ENCODE data around the gene PRPF38A.
A peak's percentile ranks its signal among the peaks of the same experiment; 100 is the strongest.
"Not testable (repeated sequence)": the region's sequence is repeated elsewhere in the genome, so short reads cannot be mapped to it uniquely, and the experiment has no call there.

The PRPF38A gene

GRCh38 chr1:52404116-52404974 is at the start of gene PRPF38A, which contains the start of gene ORC1:
PRPF38A (plus strand) TSS chr1:52404602; CDS start chr1:52404750, 148 bp downstream.
ORC1 (minus strand) TSS chr1:52404423; CDS start chr1:52402223, 2,200 bp downstream.
- DNase-seq, result peak; percentile 96

- DNase-seq, result no peak
Measured at GRCh38 chr1:52355436-52355835, 49.0 kb upstream of the PRPF38A start.

DNA sequence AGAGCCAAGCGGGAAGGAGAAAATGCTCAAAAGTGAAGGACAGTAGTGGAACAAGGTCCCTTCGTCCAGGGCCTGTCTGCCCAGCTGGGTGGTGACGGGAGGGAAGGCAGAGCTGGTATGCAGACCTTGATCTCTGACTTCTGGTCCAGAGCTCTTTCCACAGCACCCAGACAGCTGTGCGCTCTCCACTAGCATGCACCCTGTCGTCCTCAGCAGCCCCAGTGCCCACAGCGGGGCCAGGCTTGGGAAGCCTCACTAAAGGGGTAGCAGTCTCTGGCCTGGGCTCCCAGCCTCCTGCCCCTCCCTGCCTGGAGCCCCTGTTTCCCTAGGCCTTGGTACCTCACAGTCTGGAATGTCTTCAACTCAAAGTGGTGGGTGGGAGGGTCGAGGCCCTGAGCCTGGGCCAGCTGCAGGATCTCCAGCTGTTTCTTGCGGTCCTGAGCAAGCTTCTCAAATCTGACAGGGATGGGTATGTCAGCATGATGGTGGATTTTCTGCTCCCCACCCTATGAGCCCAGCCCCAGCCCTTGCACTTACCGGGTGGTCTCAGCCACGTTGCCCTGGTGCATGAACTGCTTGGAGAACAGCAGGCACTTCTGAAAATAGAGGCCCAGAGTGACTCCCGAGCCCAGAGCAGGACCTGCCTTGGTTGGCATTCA is 48.4 kb upstream of the PRPF38A start:
- no peak for DNase-seq

- DNase-seq, result no peak
Measured at GRCh38 chr1:52356818-52357355, 47.5 kb upstream of the PRPF38A start.

DNA sequence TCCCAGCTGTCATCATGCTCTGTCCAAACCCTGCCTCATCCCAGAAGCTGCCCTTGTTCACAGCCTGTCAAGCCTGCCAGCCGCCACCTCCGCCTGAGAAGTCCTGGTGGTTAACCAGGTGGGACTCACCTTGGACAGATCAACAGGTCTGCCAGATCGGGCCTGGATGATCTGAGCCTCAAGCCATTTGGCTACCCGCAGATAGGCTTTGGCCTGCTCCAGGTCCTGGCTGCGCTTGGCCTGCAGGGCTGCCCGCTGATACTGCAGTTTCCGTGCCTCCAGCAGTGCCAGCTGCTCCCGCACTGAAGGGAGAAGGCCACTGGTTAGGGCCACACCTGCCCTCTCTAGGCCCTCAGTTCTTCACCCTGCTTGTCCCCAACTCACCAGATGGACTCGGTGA is 47.0 kb upstream of the PRPF38A start:
- no peak for DNase-seq

DNA sequence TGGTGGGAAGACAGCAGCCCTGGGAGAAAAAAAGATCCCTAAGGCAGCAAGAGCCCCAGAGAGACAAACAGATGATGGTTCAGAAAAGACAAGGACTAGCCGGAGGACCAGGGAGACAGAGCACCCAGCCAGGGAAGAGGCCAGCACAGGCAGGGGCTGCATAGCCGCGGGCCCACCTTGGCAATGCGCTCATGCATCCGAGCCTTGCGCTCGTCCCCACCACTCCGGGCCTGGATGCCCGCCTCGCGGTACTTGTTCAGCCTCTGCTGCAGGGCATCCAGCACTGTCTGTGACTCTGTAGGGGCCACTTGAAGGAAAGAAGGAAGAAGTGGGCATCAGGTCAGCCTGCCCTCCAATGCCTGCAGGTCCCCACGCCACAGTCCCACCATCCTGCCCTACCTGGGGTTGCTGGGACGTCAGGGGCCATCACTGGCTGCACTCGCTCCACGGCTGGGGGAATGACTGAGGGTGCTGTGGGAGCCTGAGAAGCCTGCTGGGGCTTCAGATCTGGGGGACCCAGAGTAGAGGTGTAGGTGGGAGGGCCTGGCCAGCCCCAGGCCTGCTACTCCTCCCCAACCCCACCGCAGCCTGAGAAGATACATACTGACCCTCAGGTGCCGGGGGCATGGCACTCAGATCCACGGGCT is 45.4 kb upstream of the PRPF38A start:
- no peak for DNase-seq

DNA sequence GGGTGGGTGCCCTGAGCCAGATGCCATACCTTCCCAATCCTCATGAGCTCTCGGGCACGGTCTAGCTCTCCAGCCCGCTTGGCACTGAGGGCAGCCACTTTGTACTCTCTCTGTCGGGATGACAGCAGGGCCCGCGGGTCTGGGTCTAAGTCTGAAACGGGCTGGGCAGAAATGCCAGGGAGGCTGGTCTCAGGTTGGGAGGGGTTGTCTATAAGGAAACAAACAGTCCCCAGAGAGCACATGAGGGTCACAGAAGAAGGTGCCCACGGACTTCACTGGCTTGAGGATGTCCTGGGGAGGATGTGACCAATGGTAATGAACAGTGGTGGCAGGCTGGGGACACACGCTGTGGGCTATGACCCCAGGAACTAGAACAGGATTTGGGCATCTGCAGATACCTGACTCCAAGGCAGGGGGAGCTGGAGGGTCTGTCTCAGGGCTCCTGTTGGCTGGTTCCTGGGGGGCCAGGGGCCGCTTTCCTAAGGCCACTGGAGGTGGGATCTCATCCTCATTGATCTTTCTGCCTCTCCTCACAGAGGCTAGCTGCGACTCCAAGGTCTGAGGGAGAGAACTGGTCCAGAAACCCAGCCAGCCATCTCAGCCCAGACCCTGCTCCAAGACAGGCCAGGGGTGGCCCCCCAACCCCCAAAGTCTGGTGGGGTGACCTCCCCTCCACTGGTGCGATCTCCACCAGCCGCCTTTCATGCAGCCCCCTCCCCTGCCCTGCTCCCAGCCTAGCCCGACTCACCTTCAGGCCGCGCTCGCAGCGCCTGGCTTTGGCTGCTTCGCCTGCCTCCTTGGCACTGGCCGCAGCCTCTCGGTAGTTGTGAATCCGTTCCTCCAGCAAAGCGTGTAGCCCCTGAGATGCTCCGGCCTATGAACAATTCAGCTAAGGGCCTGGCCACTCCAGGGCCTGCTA is 44.5 kb upstream of the PRPF38A start:
- no peak for DNase-seq

- no peak for DNase-seq
Measured at GRCh38 chr1:52360595-52360968, 43.8 kb upstream of the PRPF38A start.

DNA sequence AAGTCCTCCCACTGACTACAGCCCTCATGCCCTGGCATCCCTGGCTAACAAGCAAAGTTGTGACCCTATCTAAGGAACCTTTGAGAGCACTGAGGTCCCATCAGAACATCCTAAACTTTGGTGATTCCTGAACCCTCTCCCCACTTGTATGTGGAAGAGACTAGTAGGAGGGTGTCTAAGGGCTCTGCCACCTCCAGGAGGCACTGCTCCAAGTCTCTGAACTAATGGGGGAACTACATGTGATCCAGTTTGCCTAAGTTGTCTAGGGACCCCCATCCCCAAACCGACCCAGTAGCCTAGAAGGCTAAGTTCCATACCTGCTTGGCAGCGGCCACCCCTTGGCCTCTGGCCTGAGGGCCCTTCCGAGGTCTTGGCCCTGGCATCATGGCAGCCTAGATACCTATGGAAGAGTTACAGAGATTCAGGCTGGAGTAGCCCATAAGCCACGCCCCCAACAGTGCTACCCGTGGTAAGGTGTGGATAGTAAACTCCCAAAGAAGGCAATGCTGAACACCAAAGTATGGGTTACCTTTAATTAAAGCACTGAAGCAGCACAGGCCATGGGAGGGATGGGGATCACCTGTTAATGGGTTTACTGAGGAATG is 40.1 kb upstream of the PRPF38A start:
- no peak for DNase-seq

- no peak for DNase-seq
Measured at GRCh38 chr1:52365071-52365745, 39.2 kb upstream of the PRPF38A start.

DNA sequence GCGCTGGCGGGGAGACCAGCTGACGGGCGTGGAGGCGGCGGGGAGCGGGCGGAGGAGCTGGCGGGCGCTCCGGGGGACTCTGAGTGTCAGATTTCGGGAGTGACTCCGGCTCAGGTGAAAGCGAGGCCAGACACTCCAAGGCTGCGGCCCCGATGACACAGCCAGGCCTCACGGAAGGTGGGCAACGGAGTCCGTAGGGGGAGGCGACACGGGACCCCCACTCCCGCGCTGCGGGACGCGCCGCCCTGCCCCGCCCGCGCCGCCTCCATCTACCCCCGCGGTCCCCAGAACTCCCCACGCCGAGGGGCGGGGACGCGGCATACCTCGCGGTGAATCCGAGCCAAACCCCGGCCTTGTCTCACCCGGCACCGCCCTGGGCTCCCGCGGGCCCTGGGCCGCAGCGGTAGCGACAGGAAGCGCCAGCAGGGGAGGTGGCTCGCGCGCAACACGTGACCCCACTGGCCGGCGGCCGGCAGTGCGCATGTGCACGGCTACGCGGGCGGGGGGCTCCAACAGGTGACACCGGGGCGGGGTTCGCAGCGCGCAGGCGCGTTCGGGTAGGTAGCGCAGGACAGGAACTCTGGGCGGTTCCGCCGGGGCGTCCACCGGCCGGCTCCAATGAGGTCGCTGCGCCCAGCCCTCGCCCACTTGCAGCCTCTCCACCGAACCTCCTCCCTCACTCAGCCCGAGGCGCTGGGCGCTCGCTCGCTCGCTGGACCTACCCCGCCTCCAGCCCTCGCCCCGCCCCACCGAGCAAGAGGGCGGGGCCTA is 38.5 kb upstream of the PRPF38A start, which contains the start of gene CC2D1B:
Gene CC2D1B (minus strand): TSS at position 460 of the 771 bp plus-strand sequence. CDS start 1,585 bp downstream, outside the sequence.
- peak; percentile 99 for DNase-seq

- DNase-seq, result no peak
Measured at GRCh38 chr1:52366517-52366827, 37.9 kb upstream of the PRPF38A start.

GRCh38 chr1:52367272-52367671 is 37.1 kb upstream of the PRPF38A start:
- DNase-seq, result no peak

- DNase-seq, result peak; percentile 49
Measured at GRCh38 chr1:52368383-52369172, 35.8 kb upstream of the PRPF38A start.

- DNase-seq, result not testable (repeated sequence)
Measured at GRCh38 chr1:52369851-52370250, 34.6 kb upstream of the PRPF38A start.

GRCh38 chr1:52385376-52385775 is 19.0 kb upstream of the PRPF38A start:
- no peak for DNase-seq

DNA sequence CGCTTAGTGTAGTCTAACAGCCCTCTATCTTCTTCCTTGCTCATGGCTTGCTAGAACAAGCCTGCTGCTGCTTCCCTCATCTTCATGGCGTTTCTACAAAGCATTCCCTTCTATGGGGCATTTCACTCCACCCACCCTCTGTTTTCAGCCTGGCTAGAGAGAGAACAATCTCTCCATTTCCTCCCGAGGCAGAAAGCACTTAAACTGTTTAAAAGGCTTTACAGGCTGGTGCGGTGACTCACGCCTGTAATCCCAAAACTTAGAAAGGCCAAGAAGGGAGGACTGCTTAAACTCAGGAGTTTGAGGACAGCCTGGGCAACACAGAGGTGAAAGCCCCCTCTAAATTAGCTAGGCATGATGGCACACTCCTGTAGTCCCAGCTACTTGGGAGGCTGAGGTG is 17.9 kb upstream of the PRPF38A start:
- DNase-seq, result no peak

GRCh38 chr1:52393174-52393573 is 11.2 kb upstream of the PRPF38A start:
- no peak for DNase-seq

DNA sequence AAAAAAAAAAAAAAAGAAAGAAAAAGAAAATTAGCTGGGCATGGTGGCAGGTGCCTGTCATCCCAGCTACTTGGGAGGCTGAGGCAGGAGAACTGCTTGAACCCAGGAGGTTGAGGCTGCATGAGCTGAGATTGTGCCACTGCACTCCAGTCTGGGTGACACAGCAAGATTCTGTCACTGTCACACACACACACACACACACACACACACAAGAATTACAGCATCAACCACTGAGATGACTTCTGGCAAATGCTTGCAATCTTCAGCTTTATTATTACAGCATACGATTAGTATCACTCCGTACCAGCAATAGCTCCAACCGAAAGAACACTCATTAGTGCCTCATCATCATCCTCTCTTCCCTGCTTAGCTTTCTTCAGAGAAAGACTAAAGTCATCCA is 4.8 kb upstream of the PRPF38A start:
- DNase-seq, result no peak

DNA sequence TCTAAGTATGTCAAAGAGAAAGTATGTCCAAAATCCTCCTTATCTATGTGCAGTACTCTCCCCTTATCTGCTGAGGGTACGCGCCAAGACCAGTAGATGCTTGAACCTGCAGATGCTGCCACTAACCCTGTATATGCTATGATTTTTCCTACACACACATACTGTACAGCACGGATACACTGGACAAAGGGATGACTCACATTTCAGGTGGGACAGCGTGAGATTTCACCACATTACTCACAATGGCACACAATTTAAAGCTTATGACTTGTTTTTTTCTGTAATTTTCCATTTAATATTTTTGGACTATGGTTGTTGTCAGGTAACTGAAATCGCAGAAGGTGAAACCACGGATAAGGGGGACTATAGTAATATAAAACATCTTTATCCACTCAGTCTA is 4.3 kb upstream of the PRPF38A start:
- no peak for DNase-seq
